Gastroesophageal sphincter (tissue), 3 donors: ENCODE data around the gene CTNNA2.

Experiments
- CTCF ChIP-seq, 4 experiments: fragments of 200-600 bp in 2 of 4; fragments of 450-650 bp in 2 of 4; sonication (generic) in 1 of 4; IDR thresholded peaks; one replicate each; pipeline ENCODE4 v1.5.1; 2017 to 2019; ENCODE audit warnings: antibody characterized with exemption in 4 of 4, mild to moderate bottlenecking in 2 of 4, moderate library complexity in 2 of 4
- EP300 ChIP-seq: sonication (generic); formaldehyde crosslinking; IDR thresholded peaks from one replicate; pipeline ENCODE4 v1.6.1; 2017; ENCODE audit warnings: antibody characterized with exemption, mild to moderate bottlenecking
- POLR2A ChIP-seq, 2 donors: fragments of 450-650 bp; IDR thresholded peaks; one replicate each; pipeline ENCODE4 v1.6.1; 2017; ENCODE audit warnings: antibody characterized with exemption in 2 of 2, mild to moderate bottlenecking in 2 of 2, moderate library complexity in 1 of 2
- POLR2AphosphoS5 ChIP-seq: sonication (generic); formaldehyde crosslinking; IDR thresholded peaks from one replicate; pipeline ENCODE4 v1.6.1; 2017; ENCODE audit warnings: antibody characterized with exemption

DNA sequence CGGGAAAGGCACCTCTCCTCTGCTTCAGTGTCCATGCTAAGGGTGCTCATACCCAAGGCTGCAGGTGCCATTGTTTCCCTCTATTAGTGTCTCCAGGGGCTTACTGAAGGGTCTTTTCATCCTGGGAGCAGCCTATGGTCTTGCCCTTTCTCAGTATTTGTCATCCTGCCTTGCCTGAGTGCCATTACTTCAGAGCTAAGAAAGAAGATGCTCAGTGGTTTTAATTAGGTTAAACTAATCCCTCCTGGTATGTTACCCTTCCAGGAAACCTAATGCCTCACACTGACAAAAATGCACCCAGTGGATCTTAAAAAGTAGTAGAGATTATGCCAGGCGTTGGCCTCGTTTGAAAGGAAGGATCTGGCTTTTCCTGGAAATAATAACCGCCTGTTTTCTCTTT is 640.3 kb downstream of the CTNNA2 start:
- no peak for TF ChIP-seq POLR2AphosphoS5
- TF ChIP-seq CTCF (IDR thresholded peaks at IDR 0.05) = no peak
- TF ChIP-seq EP300 = no peak
- TF ChIP-seq POLR2A (IDR thresholded peaks at IDR 0.05) = no peak
